ENCODE measurements around the gene TXNDC2.
"Not testable (repeated sequence)": the region's sequence is repeated elsewhere in the genome, so short reads cannot be mapped to it uniquely, and the experiment has no call there.

DNA sequence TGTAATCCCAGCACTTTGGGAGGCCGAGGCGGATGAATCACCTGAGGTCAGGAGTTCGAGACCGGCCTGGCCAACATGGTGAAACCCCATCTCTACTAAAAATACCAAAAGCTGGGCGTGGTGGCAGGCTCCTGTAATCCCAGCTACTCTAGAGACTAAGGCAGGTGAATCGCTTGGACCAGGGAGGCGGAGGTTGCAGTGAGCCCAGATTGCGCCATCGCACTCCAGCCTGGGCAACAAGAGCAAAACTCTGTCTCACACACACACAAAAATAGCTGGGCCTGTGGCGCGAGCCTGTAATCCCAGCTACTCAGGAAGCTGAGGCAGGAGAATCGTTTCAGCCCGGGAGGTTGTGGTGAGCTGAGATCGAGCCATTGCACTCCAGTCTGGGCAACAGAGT, 16.5 kb downstream of the TXNDC2 start:
- not testable (repeated sequence) for TF ChIP-seq CTCF (conservative IDR thresholded peaks at IDR 0.05; ENCODE audit: low read length); EZH2phosphoT487 (IDR thresholded peaks at IDR 0.05; ENCODE audit: borderline replicate concordance)
